ENCODE results near the gene APLF.

Gene APLF

DNA sequence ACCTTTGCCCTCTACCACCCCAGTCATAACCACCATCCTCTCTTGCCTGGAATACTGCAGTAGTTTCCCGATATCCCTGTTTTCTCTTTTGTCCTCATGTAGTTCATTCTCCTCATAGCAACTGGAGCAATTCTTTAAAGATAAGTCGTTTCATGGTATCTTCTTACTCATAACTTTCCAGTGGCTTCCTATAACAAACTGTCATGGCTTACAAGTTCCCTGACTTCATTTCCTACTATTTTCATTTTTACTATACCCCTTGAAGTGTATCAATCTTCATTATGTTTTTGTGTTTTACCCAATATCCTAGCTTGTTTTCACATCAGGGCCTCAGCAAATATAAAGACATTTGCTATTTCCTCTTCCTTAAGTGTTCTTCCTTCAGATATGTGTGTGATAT is 92.3 kb downstream of the APLF start:
- no peak for TF ChIP-seq CTBP1 (IDR thresholded peaks at IDR 0.05; ENCODE audit: borderline replicate concordance)
- TF ChIP-seq FOXM1 (IDR thresholded peaks at IDR 0.05; ENCODE audit: borderline replicate concordance), result no peak
- no peak for TF ChIP-seq HDGF (IDR thresholded peaks at IDR 0.05; ENCODE audit: borderline replicate concordance)
- TF ChIP-seq TARDBP (IDR thresholded peaks at IDR 0.05), result no peak
- no peak for TF ChIP-seq SUZ12 (IDR thresholded peaks at IDR 0.05)
- no peak for TF ChIP-seq ZNF384 (IDR thresholded peaks at IDR 0.05)
- TF ChIP-seq FOXA1 (IDR thresholded peaks at IDR 0.05), result no peak
- no peak for TF ChIP-seq ARNT (IDR thresholded peaks at IDR 0.05)
- TF ChIP-seq FOXK2 (IDR thresholded peaks at IDR 0.05), result no peak
- TF ChIP-seq BHLHE40 (IDR thresholded peaks at IDR 0.05; ENCODE audit: borderline replicate concordance), result no peak
- TF ChIP-seq LEF1 (IDR thresholded peaks at IDR 0.05; ENCODE audit: borderline replicate concordance), result no peak
- TF ChIP-seq, protein P1, sequence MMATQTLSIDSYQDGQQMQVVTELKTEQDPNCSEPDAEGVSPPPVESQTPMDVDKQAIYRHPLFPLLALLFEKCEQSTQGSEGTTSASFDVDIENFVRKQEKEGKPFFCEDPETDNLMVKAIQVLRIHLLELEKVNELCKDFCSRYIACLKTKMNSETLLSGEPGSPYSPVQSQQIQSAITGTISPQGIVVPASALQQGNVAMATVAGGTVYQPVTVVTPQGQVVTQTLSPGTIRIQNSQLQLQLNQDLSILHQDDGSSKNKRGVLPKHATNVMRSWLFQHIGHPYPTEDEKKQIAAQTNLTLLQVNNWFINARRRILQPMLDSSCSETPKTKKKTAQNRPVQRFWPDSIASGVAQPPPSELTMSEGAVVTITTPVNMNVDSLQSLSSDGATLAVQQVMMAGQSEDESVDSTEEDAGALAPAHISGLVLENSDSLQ (IDR thresholded peaks at IDR 0.05), result no peak
- no peak for TF ChIP-seq L3MBTL2 (conservative IDR thresholded peaks at IDR 0.05)
- no peak for DNase-seq (ENCODE audit: extremely low spot score)
- ChIA-PET CTCF (no interaction called here), POLR2A (no interaction called here)

DNA sequence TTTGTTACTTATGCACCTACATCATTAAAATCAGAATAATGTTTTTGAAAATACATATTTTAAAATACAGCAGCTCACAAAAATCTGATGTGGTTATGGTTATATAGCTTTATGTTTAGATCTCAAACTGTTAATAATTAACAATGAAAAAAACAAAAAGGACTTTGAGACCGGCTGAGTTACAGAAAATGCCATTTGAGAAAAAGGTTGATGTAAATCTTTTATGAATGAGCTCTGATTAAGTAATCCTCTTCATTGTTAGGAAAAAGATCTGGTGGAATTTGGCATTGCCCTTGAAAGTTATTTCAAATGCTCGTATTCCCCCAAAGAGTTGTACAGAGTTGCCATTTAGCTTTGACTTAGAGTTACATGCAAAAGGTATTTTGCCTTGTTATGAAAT is 93.2 kb downstream of the APLF start:
- no peak for DNase-seq (ENCODE audit: extremely low spot score)
- TF ChIP-seq TARDBP (IDR thresholded peaks at IDR 0.05), result no peak
- TF ChIP-seq FOXM1 (IDR thresholded peaks at IDR 0.05; ENCODE audit: borderline replicate concordance), result no peak
- ChIA-PET POLR2A (no interaction called here), CTCF (no interaction called here)

GRCh38 chr2:68561372-68561771 is 94.0 kb downstream of the APLF start:
- POLR2A ChIA-PET, result no interaction called here
- TF ChIP-seq, protein P1 (IDR thresholded peaks at IDR 0.05), result no peak
- TF ChIP-seq FOXM1 (IDR thresholded peaks at IDR 0.05; ENCODE audit: borderline replicate concordance), result no peak
- no peak for TF ChIP-seq ELF4 (IDR thresholded peaks at IDR 0.05)
- no peak for TF ChIP-seq BHLHE40 (IDR thresholded peaks at IDR 0.05; ENCODE audit: borderline replicate concordance)
- TF ChIP-seq TARDBP (IDR thresholded peaks at IDR 0.05), result no peak
- no peak for TF ChIP-seq ZNF384 (IDR thresholded peaks at IDR 0.05)
- TF ChIP-seq FOXA1 (IDR thresholded peaks at IDR 0.05), result no peak
- no peak for TF ChIP-seq SP1 (IDR thresholded peaks at IDR 0.05)
- no peak for TF ChIP-seq FOXK2 (IDR thresholded peaks at IDR 0.05)
- no peak for TF ChIP-seq NFRKB (IDR thresholded peaks at IDR 0.05)
- CTCF ChIA-PET, result no interaction called here
- no peak for DNase-seq (ENCODE audit: extremely low spot score)

DNA sequence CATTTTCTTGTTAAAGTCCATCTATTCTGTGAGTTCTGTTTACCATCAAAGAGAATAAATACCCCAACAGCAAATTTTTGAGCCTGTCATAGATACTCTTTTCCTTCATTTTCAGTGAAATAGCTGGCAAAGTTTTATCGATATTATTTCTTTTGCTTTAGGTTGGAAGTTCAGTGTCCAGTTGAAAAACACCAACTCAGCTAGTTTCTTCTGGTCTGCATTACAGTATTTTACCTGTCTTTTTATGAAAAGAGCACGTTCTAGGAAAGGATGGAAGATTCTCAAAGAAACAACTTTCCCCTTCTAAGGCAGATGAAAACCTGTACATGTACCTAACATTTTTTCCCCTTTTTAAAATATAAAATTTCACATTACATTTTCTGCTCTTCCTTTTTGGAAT is 95.5 kb downstream of the APLF start:
- ChIA-PET CTCF (no interaction called here), POLR2A (no interaction called here)
- no peak for TF ChIP-seq SUZ12 (IDR thresholded peaks at IDR 0.05)
- no peak for TF ChIP-seq FOXM1 (IDR thresholded peaks at IDR 0.05; ENCODE audit: borderline replicate concordance)
- TF ChIP-seq BHLHE40 (IDR thresholded peaks at IDR 0.05; ENCODE audit: borderline replicate concordance), result no peak
- TF ChIP-seq ZNF384 (IDR thresholded peaks at IDR 0.05), result no peak
- no peak for TF ChIP-seq LEF1 (IDR thresholded peaks at IDR 0.05; ENCODE audit: borderline replicate concordance)
- no peak for TF ChIP-seq FOXA1 (IDR thresholded peaks at IDR 0.05)
- TF ChIP-seq L3MBTL2 (conservative IDR thresholded peaks at IDR 0.05), result no peak
- TF ChIP-seq TARDBP (IDR thresholded peaks at IDR 0.05), result no peak
- no peak for TF ChIP-seq ELF4 (IDR thresholded peaks at IDR 0.05)
- TF ChIP-seq FOXK2 (IDR thresholded peaks at IDR 0.05), result no peak
- TF ChIP-seq, protein P1 (IDR thresholded peaks at IDR 0.05), result no peak
- no peak for TF ChIP-seq CTBP1 (IDR thresholded peaks at IDR 0.05; ENCODE audit: borderline replicate concordance)
- TF ChIP-seq NFRKB (IDR thresholded peaks at IDR 0.05), result no peak
- no peak for TF ChIP-seq ARNT (IDR thresholded peaks at IDR 0.05)
- no peak for TF ChIP-seq SP1 (IDR thresholded peaks at IDR 0.05)
- no peak for TF ChIP-seq HDGF (IDR thresholded peaks at IDR 0.05; ENCODE audit: borderline replicate concordance)
- no peak for DNase-seq (ENCODE audit: extremely low spot score)

DNA sequence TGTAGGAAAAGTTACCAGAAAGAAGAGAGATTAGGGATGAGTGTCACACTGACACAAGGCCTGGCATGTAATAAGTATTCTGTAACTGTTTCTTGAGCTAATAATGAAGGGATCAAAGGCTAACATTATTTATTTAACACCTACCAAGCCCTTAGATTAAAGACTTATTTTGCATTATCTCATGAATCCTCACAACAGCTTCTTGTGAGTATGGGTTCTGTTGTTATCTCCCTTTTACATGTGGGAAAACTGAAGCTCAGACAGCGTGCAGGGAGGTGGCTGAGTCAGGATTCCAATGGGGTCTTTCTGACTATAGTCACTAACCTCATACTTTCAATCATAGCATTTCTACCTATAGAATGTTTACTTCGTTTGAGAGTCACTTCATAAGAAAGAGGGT is 97.0 kb downstream of the APLF start:
- CTCF ChIA-PET, result interaction anchor here (1.4 kb wide), 1 partner anchor 31 kb away, joined by 3 read pairs; no protein-coding TSS in a partner anchor
- POLR2A ChIA-PET, result no interaction called here
- TF ChIP-seq SUZ12 (IDR thresholded peaks at IDR 0.05) (no peak), ELF4 (IDR thresholded peaks at IDR 0.05) (no peak), TARDBP (IDR thresholded peaks at IDR 0.05) (no peak), ZNF384 (IDR thresholded peaks at IDR 0.05) (no peak)
- TF ChIP-seq, protein P1 (IDR thresholded peaks at IDR 0.05), result no peak
- DNase-seq (ENCODE audit: extremely low spot score), result no peak

- TF ChIP-seq ZNF384 (IDR thresholded peaks at IDR 0.05) (no peak), CTBP1 (IDR thresholded peaks at IDR 0.05; ENCODE audit: borderline replicate concordance) (no peak), BHLHE40 (IDR thresholded peaks at IDR 0.05; ENCODE audit: borderline replicate concordance) (no peak), FOXK2 (IDR thresholded peaks at IDR 0.05) (no peak), FOXA1 (IDR thresholded peaks at IDR 0.05) (no peak), SP1 (IDR thresholded peaks at IDR 0.05) (no peak)
- ChIA-PET POLR2A (no interaction called here), CTCF (interaction anchor here (1.4 kb wide), 1 partner anchor 30 kb away, joined by 3 read pairs; no protein-coding TSS in a partner anchor)
- no peak for DNase-seq (ENCODE audit: extremely low spot score)
These were observed 97.9 kb downstream of the APLF start for GRCh38 chr2:68565273-68565672.
